EH (cell line): Measurements from ENCODE around the gene TTC21A.

Experiments
- DNase-seq: peaks from one replicate; pipeline ENCODE4 v3.0.0-alpha.2; 2015; ENCODE audit warnings: low read depth

TTC21A gene

DNA sequence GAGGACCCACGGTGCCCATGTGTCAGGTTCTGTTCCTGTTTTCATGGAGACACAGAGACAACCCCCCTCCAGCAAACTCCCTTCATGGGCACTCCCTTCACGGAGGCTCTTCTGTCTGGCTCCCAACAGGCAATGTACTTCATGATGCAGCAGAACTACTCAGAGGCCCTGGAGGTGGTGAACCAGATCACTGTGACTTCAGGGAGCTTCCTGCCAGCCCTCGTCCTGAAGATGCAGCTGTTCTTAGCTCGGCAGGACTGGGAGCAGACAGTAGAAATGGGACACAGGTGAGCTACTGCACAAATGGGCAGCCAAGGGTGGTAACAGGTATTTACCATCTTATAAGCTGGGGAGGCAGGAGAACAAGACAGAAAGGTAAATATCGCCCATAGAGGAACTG is 7.0 kb downstream of the TTC21A start:
- no peak for DNase-seq

DNA sequence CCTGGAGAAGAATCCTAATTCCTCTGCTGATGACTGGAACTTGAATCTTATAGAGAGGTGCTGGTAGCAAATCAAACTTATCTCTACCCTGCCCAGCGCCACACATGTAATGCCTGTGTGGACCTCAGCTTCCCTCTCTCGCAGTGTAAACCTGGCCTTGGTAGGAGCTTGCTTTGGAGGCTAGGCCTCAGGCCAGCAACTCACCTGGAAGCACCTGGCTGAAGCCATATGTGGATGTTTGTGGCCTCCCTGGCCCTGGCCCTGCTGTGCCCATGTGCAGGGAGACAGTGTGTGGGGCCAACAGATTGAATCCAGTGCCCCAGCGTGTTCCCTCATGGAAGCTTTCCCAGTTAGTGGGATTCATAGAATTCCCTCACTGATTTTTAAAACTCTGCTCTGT is 8.4 kb downstream of the TTC21A start:
- no peak for DNase-seq

GRCh38 chr3:39118079-39118478 is 10.6 kb downstream of the TTC21A start:
- no peak for DNase-seq

- DNase-seq, result no peak
Observed at GRCh38 chr3:39118931-39119660, 11.6 kb downstream of the TTC21A start.

DNA sequence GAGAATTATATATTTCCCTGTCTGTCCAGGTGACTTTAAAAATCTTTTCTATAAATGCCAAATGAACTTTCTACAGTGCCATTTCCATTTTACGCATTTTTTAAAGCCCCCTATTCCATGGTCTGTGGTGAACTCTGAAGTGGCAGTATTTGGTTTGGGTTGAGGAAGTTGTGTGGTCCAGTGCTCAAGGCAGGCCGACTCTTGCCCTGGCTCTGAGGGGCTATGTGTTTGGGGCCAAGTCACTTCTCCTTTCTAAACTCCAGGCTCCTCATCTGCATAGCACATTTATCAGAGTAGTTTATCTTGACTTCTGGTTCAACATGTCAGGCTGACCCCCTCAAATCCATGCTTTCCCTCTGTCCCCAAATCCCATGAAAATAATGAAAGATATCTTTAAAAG is 14.1 kb downstream of the TTC21A start:
- no peak for DNase-seq

DNA sequence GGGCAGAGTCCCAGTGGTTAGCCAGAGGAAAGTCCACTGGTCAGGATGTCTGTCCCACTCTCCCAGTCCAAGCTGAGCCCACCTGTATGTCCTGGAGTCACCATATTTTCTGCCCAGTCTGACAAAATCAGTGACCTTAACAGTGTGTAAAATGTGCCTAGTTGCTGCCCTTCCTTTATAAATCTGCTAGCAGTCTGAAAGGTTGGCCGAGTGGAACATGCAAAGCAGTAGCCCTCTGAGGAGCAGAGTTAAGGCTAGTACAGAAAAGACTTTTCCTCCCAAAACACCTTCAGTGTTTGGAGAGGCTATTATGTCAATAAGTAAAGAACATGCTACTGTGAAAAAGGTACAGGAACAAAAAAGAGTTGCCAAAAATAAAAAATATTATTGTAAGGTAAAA is 15.3 kb downstream of the TTC21A start:
- no peak for DNase-seq

- peak; percentile 65 for DNase-seq
Observed at GRCh38 chr3:39124876-39125840, 17.7 kb downstream of the TTC21A start.

- DNase-seq, result peak; percentile 75
Observed at GRCh38 chr3:39125841-39126500, 18.5 kb downstream of the TTC21A start.

GRCh38 chr3:39126532-39127071 is 19.1 kb downstream of the TTC21A start:
- peak; percentile 63 for DNase-seq

GRCh38 chr3:39127269-39127907 is 19.9 kb downstream of the TTC21A start:
- DNase-seq, result no peak

GRCh38 chr3:39127908-39128304 is 20.4 kb downstream of the TTC21A start:
- DNase-seq, result no peak

- no peak for DNase-seq
Observed at GRCh38 chr3:39128951-39129350, 21.5 kb downstream of the TTC21A start.

GRCh38 chr3:39130026-39130425 is 22.5 kb downstream of the TTC21A start:
- DNase-seq, result no peak

DNA sequence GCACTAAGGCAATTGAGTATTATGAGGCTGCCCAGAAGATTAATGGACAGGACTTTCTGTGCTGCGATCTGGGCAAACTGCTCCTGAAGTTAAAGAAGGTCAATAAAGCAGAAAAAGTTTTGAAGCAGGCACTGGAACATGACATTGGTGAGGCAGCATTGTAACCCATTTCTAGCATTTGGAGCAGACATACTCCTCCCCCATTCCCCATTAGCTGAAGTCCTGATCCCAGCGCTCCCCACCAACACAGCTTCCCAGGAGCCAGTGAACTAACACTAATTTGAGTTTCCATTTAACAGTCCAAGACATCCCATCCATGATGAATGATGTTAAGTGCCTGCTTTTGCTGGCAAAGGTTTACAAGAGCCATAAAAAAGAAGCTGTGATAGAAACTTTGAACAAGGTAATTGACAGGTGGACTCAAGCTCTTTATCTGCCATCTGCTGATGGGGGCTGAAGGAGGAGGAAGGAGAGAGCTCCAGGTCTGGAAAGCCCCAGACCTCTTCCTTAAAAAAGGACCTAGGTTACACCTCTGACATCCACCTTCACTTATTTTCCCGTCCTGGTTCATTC is 23.3 kb downstream of the TTC21A start:
- no peak for DNase-seq

- no peak for DNase-seq
Observed at GRCh38 chr3:39132096-39133092, 24.9 kb downstream of the TTC21A start.

DNA sequence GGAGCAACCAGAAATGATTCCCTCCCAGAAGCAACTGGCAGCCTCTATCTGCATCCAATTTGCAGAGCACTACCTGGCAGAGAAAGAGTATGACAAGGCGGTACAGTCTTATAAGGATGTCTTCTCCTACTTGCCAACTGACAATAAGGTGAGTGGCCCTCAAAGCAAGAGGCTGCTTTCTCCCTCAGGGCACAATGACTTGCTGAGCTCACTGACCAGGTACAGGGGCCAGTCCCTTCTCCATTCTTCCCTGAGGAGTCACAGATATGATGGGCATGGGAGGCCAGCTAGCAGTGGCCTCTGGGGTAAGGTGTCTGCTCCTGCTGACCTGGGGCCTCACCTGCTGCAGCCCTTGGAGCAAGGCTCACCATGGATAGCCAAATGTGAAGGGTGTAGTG is 25.6 kb downstream of the TTC21A start:
- no peak for DNase-seq

- DNase-seq, result no peak
Observed at GRCh38 chr3:39133822-39134221, 26.3 kb downstream of the TTC21A start.

DNA sequence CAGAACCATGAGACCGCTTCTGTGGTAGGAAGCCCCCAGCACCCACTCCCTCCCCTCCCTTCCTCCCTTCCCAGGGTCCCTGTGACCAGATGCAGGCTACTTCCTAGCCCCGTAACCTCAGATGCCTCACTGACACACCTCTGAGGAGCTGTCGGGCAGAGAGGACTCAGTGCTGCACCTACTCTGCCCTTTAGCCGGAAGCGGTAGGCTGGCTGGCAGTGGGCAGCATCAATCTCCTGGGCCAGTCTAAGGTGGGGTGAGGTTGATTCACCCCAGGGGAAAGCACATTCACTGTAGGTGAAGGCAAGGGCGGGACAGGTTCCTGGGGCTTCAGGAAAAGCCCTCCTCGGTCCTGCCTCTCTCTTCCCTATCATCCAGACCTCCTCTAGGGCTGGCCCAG is 26.8 kb downstream of the TTC21A start:
- no peak for DNase-seq

GRCh38 chr3:39135170-39135805 is 27.8 kb downstream of the TTC21A start:
- no peak for DNase-seq
